Stimulated activated CD4-positive, alpha-beta T cell treated with anti-CD3 and anti-CD28 coated beads, TNF-alpha, amount 100 ng/mL, for 1 hour (primary cell): Measurements from ENCODE around the gene WNT4.

Experiments
- DNase-seq, 3 donors: peaks; one replicate each; pipeline ENCODE4 v3.0.0-alpha.2; 2020; ENCODE audit warnings: low read depth in 3 of 3, low spot score in 1 of 3

The WNT4 gene

GRCh38 chr1:22164841-22165808 is 22.2 kb upstream of the WNT4 start:
- no peak for DNase-seq

DNA sequence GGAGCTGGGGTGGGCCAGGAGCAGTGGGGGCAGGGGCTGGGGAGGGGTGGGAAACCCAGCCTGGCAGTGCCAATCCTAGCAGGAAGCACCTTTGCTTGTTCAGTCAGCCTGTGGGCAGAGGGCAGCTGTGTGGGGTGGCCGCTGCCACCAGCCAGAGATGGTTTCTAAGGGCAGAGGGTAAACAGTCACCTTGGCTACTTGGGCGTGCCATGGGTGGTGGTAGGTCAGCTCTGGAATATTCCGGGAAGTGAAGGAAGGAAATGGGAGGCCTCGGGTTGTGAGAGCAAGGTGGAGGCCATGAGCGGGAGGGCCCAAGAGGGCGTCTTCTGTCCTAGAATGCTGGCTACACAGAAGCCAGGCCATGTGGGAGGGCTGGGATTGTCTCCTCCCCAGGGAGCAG is 20.7 kb upstream of the WNT4 start:
- no peak for DNase-seq

GRCh38 chr1:22163137-22163536 is 20.2 kb upstream of the WNT4 start:
- no peak for DNase-seq

- no peak for DNase-seq
Observed at GRCh38 chr1:22159891-22160290, 17.0 kb upstream of the WNT4 start.

- no peak for DNase-seq
Observed at GRCh38 chr1:22158654-22159053, 15.8 kb upstream of the WNT4 start.

DNA sequence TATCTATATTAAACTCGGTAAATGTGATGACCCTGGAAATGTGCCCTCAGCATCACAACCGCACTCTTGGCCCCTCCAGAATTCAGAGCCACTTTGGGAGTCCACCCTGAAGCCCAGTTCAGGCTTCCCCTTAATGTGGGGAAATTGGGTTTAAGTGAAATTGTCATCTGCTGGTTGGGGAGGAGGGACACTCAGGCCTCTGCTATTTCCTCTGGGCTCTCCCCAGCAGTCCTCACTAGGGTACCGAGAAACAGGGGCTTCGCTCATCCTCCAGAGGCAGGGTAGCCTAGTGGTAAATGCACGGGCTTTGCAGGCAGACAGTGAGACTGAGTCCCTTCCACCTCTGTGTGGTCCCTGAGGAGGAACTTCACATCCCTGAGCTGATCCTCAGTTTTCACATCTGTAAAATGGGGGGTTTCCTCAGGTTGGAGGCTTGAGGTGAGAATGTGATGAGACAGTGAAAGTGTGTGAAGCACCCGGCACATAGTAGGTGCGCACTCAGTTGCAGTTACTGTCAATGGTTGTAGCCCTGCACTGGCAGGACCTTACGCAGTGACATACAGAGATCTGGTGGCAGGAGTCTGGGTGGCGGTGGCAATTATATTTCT is 14.6 kb upstream of the WNT4 start:
- DNase-seq, result no peak

- DNase-seq, result no peak
Observed at GRCh38 chr1:22155517-22155916, 12.6 kb upstream of the WNT4 start.

DNA sequence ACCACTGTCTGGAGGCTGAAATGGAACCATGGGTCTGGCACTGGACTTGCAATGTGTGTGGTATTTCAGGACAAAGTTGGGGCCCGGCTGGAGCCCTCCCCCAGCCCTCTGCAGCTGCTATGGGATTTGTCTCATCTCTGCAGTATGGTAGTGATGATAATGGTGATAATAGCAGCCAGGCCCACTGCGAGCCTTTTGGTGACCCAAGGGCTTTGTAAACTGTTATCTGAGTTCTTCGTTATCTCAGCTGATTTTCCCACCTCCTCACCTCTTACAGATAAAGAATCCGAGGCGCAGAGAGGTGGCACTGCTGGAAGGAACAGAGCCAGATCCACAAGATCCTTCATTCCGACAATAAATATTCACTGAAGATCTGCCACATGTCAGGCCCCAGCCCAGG is 11.7 kb upstream of the WNT4 start:
- DNase-seq, result no peak

GRCh38 chr1:22153660-22154437 is 11.0 kb upstream of the WNT4 start:
- DNase-seq, result no peak

DNA sequence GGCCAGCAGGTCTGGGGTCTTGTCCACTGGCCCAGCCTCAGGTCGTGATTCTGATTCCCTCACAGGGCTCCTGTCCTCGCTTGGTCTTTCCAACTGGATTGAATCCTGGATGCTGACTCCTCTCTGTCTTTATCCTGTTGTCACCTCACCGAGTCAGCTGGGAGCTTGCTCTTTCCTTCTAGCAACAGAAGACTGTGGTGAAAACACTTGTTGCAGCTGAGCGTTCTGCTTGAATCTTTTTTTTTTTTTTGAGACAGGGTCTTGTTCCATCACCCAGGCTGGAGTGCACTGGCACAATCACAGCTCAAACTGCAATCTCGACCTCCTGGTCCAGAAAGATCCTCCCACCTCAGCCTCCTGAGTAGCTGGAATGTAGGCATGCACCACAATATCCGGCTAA is 8.0 kb upstream of the WNT4 start:
- no peak for DNase-seq

GRCh38 chr1:22142315-22143064 is 407 bp downstream of the WNT4 start:
- no peak for DNase-seq

GRCh38 chr1:22141554-22142314 is 1.2 kb downstream of the WNT4 start:
- no peak for DNase-seq

DNA sequence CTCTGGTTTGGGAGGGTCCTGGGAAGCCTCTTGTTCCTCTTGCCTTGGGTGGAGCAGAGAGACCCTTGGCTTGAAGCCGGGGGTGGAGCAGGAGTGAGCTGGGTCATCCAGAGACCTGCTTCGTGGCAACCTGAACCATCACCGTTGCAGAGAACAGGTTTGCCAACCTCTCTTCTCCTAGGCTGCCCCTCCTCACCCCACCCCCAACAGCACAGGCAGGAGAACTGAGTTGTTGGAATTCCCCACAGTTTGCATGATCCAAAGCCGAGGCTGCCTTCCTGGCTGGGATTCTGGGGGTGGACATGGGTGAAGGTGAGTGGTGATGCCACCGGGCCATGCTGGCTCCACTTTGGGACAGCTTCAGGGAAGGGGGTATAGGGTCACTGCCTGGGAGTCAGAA is 2.2 kb downstream of the WNT4 start:
- DNase-seq, result no peak

- no peak for DNase-seq
Observed at GRCh38 chr1:22139817-22140216, 3.1 kb downstream of the WNT4 start.

DNA sequence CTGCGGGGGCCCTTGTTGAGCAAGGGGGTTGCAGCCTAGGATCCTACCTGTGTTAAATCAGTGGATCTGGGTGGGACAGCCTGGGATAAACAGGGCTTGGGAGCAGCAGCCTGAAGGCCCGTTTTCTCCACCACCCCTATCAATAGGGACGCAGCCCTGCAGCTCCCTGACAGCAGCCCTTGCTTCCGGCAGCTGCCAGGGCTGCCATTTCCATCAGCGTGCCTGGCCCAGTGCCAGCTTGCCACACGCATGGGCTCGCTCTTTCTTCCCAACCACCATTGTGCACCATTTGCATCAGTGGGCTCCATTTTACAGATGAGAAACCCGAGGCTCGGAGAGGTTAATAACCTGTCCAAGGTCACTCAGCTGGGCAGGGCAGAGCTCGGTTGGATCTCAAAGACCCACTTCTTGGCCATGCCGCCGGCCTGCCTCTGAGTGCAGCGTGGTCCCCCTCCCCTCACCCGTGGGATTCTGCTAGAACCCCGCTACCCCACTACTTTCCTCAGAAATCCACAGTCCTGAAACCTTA is 3.8 kb downstream of the WNT4 start:
- no peak for DNase-seq

DNA sequence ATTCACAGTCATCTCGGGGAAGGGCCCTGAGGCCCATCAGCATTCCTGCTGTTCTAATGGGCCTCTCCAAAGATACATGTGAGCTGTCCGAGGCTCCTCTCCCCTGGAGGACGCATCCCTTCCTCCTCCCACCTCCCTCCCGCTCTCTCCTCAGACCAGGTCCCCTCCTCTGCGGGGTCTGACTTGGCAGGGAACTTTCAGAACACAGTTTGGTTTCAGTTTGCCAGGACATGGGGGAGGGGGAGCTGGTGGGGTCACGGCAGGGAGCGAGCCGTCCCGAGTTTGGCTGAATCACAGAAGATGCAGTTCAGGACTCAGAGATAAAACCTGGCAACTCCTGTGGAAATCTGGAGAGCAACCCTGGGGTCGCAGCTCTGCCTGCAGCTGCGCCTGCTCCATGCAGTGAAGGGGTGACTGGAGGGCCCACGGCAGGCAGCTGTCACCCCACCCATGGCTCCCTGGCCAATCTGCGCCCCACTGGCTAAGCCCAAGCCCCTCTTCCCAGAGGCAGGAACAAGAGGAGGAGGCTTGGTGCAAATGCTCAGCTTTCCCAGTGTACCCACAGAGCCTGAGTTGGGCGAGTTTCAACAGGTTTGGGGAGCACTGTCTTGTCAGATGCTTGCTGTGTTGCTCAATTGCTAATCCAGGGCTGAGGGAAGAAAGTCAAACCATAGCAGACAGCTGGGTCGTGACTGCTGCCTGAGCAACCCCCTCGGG is 5.7 kb downstream of the WNT4 start:
- DNase-seq, result no peak

- no peak for DNase-seq
Observed at GRCh38 chr1:22133931-22134324, 9.0 kb downstream of the WNT4 start.

DNA sequence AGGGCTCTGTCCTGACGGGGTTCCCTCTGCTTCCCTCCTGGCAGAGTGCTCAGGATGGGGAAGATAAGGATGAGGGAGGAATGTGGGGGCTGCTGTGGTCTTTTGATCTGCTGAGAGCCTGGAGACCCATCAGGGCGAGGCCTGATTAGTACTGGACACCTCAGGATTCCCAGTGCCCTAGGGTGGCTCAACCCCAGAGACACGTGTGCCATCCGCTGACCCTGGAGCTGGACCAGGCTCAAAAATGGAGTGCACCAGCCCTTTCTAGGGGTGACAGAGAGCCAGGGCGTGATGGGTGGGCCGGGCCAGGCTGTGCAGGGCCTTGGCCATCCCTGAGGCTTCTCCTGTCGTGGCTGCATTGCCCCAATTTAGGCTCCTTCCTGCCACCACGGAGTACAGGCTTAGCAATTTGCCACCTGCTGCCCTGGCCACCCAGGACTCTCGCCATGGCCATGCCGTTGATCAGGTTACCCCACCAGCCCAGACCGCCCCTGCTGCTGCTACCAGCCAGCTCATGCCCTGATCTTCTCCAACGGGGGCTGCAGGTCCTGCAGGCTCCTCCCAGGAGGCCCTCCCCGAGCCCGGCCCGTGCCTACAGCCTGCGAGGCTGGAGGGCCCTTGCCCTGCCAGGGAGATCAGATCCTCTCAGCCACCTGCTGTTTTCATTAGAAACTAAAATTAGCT is 9.5 kb downstream of the WNT4 start:
- DNase-seq, result no peak
